ENCODE results near the gene ARHGAP31.
A peak's percentile ranks its signal among the peaks of the same experiment; 100 is the strongest.

ARHGAP31 gene

DNA sequence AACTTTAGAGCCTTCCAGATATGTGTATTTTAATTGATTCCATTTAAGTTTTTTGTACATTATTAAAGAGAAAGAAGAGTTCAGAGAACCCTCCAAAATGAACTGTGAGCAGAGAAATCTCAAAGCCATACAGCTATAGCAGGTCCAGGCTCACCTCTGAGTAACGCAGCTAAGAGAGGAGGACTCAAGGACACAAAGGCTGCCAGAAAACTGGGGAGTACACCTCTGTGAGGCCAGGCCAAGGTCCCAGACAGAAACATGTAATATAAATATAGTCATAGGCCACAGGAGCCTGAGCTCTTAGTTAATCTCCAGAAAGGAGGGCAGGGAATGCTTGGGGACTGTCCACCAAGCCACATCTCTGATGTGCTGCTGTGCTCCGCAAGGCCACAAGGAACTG lies 102.7 kb downstream of the ARHGAP31 start:
- DNase-seq = no peak

- no peak for DNase-seq
These were observed 106.3 kb downstream of the ARHGAP31 start for GRCh38 chr3:119400466-119400865.

DNA sequence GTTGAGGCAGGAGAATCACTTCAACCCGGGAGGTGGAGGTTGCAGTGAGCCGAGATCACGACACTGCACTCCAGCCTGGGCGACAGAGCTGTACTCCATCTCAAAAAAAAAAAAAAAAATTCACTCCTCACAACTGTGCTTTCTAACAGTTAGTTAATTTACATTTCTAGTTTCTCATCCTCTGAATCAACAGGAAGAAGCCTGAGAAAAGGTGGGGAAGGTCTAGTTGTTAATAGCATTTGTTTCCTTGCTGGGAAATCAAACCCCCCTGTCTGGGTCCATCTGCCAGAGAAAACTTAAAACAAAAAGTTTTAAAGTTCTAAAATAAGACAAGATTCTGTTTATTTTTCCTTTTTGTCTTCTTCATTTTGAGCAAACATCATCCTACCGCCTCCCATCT lies 106.9 kb downstream of the ARHGAP31 start:
- DNase-seq = no peak

DNA sequence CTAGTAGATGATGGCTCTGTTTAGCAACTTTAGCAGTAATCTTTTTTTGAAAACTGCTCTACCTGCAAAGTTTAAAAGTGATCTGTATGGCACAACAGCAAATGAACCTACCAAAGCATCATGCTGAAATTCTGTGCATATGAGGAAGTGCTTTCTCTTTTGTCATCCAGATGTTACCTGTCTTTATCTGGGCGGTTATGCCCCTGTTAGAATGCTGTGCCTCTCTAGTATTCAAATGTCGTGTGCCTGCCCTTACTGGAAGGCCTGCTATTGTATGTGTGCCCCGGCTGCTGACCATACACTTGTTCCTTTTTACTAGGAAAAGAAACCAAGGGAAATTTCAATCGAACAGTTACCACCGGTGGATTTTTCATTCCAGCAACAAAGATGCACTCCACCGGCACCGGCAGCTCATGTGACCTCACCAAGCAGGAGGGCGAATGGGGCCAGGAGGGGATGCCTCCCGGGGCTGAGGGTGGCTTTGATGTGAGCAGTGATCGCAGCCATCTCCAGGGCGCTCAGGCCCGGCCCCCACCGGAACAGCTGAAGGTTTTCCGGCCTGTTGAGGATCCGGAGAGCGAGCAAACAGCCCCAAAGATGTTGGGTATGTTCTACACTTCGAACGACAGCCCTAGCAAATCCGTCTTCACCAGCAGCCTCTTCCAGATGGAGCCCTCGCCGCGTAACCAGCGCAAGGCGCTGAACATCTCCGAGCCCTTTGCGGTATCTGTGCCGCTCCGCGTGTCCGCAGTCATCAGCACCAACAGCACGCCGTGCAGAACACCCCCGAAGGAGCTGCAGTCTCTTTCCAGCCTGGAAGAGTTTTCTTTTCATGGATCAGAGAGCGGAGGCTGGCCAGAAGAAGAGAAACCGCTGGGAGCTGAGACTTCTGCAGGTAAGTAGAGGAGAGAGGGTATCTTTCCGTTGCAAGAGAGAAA lies 107.6 kb downstream of the ARHGAP31 start:
- DNase-seq = no peak

- no peak for DNase-seq
These were observed 108.6 kb downstream of the ARHGAP31 start for GRCh38 chr3:119402791-119403190.

DNA sequence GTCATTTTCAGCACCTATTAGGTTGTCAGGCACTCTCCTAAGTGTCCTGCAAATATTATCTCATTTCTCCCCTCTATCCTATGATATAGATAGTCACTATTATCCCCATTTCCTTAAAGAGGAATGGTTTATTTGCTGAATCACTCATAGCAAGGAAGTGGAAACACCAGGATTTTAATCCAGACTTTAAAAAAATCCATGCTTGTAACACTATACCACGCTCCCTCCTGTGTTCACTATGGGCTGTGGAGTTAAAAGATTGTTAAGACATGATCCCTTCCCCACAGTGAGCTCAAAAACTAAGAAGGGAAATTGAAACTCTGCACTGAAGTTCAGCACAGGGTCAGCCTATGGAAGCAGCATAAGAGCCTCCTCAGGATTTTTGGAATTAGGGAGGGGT lies 109.0 kb downstream of the ARHGAP31 start:
- no peak for DNase-seq

GRCh38 chr3:119405315-119405714 lies 111.1 kb downstream of the ARHGAP31 start:
- DNase-seq = no peak

DNA sequence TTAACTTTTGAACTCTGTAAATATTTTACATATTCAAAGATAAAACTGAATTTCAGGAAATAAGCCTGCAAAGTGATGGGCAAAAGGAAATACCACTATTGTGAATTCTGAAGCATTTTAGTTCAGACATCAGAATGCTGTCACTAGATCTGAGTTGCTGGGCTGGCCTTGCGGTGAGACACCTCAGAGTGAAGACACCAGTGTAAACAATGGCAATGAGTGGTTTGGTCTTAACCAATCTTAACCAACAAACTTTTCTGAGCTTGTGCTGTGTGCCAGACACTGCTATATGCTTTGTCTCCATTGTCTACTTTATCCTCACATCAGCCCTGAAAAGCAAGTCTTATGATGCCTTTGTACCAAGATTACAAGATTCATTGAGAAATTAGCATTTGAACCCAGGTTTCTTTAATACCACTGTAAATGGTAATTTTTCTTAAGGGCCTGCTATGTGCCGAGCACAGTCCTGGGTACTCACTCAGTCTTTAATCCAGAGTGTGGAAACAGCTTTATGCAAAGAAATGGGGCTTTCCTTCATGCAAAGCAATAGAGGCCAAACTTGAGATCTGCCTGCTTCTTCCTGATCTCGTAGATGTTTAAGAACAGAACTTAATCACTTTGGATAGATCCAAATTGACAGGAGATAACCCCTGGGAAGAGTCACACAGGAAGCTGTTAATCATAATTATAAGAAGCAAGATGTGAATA lies 114.2 kb downstream of the ARHGAP31 start:
- no peak for DNase-seq

DNA sequence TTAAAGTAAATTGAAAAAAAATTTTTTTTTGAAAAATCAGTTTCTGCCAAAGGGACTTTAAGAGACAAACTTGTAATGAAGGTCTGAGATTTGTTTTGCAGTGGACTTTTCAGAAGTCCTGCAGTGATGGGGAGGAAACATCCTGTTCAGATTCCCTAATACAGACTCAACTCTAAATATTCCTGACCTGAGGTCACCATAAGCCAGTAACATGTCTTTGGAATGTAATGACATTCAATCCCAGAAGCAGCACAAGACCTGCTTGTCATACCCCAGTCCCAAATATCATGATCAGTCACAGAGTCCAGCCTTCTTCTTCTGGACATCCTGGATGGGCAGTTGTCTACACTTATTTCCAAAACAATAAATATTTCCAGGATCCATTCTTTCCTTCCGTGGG lies 115.7 kb downstream of the ARHGAP31 start:
- no peak for DNase-seq

DNA sequence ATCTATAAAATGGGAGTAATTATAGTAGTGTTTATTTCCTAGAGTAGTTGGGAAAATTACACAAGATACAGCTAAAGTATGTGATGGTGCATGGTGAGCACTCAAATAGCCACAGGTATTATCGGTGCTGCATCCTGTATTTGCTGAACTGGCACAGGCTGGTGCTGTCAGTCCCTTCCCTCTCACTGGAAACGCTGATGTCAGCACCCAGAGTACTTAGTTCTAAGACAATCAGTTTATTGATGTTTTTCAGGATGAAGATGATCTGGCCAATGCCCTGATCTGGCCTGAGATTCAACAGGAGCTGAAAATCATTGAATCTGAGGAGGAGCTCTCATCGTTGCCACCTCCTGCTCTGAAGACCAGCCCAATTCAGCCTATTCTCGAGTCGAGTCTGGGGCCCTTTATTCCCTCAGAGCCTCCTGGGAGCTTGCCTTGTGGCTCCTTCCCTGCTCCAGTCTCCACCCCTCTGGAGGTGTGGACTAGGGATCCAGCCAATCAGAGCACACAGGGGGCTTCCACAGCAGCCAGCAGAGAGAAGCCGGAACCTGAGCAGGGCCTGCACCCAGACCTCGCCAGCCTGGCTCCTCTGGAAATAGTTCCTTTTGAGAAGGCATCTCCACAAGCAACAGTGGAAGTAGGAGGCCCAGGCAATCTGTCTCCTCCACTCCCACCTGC lies 119.6 kb downstream of the ARHGAP31 start:
- no peak for DNase-seq

- DNase-seq = no peak
These were observed 122.7 kb downstream of the ARHGAP31 start for GRCh38 chr3:119416873-119417272.

DNA sequence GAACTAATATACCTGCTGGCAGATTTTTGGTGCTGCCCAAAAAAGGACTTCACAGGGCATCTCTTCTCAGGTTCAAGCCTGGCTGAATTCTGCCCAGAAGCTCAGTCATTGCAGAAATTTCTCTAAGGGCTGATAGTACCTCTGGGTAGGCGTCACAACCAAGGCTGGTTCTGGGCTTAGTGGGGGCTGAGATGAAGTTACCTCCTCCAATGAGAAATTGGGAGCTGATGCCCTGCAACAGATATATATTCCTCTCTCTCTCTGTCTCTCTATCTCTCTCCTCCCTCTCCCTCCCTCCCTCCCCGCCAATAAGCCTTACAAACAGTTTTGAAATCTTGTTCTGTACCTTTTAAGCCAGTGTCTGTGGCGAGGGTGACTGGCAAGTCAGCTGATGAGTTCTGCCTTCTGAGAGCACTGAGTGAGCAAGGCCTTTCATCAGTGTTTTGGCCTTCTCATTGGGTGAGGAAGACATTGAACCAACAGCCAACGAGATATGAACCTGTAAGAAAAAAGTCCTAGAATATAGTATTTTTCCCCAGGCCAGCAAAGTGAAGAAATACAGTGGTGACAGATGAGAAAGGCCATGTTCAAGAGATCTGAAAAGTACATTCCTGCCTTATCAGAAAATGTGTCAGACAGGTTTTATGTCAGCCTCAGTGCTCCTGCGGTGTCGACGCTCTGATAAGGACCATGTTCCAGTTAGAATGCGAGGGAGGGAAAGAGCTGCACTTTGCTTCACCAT lies 123.8 kb downstream of the ARHGAP31 start:
- no peak for DNase-seq

- no peak for DNase-seq
These were observed 124.5 kb downstream of the ARHGAP31 start for GRCh38 chr3:119418641-119419040.

DNA sequence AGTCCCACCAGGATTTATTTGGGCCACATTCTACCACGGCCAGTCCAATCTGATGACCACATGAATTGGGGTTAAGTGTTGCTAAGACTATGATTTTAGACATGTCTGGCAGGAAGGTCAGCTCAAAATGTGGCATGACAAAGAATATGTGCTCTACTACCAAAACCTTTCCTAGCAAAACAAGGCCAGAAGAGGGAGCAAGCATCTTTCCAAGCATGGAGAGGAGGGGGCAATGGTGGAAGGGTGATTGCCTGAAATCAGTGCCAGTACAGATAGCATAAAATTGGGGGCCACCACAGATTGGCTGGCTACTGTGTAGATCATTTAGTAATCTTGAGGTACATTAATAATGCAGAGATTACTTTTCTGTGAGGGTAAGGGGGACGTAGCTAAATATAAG lies 126.0 kb downstream of the ARHGAP31 start:
- DNase-seq = no peak

DNA sequence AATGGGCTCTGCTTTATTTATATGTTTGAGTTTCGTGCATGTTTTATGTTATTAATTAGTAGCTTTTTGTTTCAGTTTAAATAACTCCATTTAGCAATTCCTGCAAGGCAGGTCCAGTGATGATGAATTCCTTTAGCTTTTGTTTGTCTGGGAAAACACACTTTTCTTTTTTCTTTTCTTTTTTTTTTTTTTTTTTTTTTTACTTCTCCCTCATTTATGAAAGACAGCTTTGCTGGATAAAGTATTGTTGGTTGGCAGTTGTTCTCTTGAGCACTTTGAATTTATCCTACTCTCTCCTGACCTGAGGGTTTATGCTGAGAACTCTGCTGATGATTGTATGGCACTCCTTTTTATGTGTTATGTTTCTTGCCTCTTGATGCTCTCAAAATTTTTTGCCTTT lies 133.5 kb downstream of the ARHGAP31 start:
- DNase-seq = peak in 1 of 5 experiments; percentile 9

DNA sequence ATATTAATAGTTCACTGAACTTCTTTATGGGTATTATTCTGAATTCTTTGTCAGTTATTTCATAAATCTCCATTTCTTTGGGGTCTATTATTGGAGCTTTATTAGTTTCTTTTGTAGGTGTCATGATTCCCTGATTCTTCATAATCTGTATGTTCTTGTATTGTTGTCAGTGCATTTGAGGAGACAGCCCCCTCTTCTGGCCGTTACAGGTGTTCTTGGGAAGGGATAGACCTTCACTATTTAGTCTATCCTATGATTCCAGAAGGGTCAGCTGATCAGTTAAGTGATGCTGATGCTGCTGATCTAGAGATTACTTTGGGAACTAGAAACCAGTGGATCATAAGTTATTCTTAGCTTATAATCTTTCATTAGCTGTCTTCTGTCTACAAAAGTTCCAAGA lies 134.4 kb downstream of the ARHGAP31 start:
- DNase-seq = no peak

DNA sequence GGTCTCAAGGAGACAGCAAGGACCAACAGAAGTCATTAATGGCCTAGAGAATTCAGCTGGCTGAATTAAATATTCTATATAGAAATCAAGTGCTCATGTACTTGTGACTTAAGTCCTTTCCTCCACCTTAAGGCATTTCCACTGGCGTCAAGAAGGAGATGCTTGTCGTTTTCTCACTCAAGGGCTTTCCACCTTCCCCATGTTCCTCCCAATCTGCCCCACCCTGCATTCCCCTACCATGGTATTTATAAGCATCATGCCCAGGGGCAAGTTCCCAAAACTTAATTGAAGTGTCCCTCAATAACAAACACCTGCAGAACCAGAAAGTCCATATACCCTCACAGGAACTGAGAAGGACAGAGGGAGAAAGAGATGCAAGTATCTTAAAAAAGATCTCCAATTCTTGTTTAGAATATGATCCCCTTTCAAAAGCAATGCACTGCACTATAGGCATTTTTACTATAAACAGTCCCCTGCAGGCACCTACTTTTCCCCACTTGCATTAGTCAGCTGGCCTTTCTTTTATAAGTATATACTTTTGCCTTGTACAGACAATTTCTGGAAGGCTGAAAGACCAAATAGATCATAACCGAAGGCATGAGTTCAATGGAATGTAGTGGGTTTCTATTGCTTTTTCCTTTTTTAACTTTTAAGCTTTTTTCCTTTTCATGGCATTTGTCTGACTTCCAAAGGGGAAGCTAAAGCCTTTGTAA lies 139.6 kb downstream of the ARHGAP31 start:
- DNase-seq = no peak

GRCh38 chr3:119434703-119435102 lies 140.5 kb downstream of the ARHGAP31 start:
- DNase-seq = no peak

- DNase-seq = no peak
These were observed 142.8 kb downstream of the ARHGAP31 start for GRCh38 chr3:119436977-119437376.

GRCh38 chr3:119437691-119438258 lies 143.6 kb downstream of the ARHGAP31 start:
- peak in 2 of 5 experiments; percentile 16 to 19 for DNase-seq

DNA sequence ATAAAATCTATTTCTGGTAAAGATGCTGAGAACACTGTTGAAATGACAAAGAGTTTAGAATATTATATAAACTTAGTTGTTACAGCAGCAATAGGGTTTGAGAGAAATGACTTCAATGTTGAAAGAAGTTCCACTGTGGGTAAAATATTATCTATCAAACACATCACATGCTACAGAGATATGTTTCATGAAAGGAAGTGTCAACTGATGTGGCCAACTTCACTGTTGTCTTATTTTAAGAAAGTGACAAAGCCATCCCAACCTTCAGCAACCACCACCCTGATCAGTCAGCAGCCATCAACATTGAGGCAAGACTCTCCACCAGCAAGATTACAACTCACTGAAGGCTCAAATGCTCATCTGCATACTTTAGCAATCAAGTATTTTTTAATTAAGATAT lies 149.0 kb downstream of the ARHGAP31 start:
- peak in 1 of 5 experiments; percentile 45 for DNase-seq

DNA sequence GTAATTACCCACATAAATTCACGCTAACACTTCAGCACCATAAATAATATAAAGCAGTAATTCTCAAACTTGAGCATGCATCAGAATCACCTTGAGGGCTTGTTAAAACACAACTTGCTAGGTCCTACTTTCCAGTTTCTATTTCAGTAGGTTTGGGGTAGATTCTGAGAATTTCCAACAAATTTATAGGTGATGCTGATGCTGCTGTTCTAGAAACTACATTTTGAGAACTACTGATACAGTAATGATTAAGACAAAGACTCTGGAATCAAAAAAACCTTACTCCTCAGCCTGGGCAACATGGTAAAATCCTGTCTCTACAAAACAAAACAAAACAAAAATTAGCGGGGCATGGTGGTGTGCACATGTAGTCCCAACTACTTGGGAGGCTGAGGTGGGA lies 150.4 kb downstream of the ARHGAP31 start:
- DNase-seq = no peak
